HG02610 (cell line): ENCODE results near the gene KLF11.

Experiments used
- ATAC-seq: cut with Tn5 transposase; IDR thresholded peaks from one replicate; pipeline ENCODE4 v1.9.1; 2021; ENCODE audit warnings: mild to moderate bottlenecking, moderate library complexity; ENCODE audit not compliant: unreplicated experiment

The KLF11 gene

DNA sequence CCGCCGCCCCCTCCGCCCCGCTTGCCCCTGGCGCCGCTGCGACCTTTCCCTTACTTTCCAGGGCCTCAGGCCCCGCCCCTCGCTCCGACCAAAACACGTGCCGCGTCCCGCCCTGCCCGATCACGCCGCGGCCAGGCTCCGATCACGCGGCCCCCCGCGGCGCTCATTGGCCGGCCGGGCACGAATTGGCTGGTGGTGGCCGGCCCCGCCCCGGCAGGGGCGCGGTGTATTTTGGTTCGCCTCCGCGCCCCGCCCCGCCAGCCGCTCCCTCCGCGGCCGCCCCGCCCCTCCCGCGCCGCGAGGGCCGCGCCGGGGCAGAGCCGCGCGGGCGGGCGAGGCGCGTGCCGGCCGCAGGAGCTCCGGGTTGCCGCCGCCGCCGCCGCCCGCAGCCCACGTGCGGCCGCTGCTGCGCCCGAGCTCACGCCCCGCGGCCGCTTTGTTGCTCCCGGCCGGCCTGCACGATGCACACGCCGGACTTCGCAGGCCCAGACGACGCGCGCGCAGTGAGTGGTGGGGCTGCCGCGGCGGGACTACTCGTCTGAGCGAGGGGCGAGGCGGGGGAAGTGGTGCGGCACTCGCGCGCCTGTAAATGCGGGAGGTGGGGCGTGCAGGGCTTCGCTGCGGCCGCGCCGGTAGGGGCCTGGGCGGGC, at the start of gene KLF11:
Gene KLF11, plus strand, starts transcription at position 295 of the 650 bp plus-strand sequence. Its CDS starts 167 bp downstream, at position 462.
- peak; percentile 80 for ATAC-seq

DNA sequence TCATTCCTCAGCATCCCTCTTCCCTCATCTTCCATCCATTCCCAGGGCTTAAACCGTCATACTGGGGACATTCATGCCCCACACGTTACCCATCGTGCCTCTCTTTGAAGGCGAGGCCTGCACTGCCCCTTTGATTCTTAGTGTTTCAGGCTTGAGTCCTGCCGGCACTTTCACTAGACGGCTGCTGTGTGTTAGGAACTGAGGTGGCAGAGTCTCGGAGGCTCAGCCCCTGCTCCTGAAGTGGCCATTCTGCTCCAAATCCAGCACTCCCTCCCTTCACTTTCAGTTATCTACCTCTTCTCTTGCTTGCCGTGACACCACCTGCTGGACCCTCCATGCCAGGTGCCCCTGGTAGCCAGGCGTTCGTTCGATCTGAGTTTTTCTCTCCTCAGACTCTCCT, 48.9 kb upstream of the KLF11 start:
- ATAC-seq = no peak

DNA sequence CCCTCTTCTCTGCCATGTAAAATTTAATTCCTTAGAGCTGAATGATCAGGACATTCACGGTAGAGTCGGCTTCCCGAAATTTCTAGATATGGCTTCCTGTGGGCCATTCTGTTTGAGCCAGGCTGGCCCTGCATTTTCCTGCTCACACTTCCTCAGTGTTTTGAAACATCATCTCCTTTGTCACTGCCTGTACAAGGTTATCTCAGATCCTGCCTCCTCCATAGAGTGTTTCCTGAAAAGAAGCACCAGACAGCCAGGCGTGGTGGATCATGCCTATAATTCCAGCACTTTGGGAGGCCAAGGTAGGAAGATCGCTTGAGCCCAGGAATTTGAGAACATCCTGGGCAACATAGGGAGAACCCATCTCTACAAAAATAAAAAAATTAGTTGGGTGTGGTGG, 48.3 kb upstream of the KLF11 start:
- no peak for ATAC-seq

DNA sequence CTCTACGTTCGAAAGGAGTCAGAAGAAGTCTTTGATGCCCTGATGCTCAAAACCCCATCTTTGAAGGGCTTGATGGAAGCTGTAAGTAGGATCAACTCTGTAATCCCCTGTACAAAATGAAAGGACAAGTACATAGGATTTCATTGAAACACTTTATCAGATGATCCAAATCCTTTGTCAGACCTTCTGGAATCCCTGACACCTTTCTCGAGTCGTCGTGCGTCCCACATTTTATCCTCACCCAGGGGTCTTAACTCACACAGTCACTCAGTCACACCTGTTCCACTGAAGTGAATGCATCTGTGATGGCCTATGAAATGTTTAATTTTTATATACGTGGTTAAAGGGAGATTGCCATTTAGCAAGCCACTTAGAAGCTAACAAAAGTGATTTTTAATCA, 47.0 kb upstream of the KLF11 start:
- ATAC-seq = no peak

DNA sequence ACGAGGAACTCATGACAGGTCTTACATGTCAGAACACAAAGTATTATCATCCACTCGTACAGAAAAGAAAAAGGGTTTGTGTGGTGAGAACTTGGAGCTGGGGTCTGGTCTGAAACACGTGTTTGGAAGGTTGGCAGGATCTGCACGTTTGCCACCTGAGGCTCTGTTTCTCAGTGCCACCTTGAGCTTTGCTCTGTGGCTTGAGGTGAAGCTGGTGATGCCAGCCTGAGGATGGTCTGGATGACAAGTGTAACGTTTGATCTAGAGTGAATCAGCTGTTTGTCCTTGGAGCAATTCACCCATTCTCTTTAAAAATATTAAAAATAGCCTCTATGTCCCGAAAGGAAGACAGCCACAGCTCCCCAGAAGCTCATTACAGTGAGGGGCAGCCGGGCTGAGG, 45.4 kb upstream of the KLF11 start:
- no peak for ATAC-seq

DNA sequence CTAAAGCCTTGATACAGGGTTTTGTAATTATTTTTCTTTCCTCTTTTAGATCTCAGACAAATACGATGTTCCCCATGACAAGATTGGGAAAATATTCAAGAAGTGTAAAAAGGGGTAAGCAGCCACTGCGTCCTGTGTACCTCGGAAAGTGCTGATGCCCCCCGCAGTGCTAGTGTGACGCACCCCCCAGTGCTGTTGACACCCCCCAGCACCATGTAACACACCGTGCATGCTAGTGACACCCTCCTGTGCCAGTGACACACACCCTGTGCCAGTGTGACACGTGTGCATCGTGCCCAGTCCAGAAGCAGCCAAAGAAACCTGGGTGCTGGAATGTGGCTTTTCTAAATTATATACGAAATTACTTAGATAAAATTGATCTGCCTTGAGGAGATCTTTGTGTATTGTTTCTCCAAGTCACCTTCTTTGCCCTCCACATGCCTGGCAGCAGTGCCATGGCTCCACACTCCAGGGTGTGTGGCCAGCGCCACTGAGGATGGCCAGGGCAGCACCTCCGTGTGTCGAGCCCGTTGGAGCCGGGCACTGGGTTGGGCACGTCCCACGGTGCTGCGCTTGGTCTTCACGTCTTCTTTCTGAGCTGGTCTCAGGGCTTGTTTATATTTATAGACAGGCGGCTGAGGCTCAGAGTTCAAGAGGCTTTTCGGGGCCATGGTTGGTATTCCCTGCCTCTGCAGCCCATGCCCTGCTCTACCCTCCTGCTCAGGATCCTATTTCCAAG, 44.3 kb upstream of the KLF11 start:
- no peak for ATAC-seq

DNA sequence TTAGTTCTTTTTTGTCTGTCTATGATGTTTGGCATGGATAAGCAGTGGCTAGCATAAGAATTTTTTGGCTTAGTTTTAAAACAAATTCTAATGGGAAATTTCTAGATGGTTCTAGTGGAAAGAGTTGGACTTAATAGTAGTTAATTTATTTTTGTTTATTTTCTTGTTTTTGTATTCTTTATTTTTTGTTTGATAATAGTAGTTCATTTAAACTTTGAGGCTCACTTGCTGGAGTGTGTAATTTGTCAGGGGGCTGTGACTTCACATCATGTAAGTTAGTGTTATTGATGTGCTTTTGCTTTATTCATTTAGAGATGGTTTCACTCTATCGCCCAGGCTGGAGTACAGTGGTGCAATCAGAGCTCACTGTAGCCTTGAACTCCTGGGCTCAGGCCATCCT, 43.7 kb upstream of the KLF11 start:
- no peak for ATAC-seq

DNA sequence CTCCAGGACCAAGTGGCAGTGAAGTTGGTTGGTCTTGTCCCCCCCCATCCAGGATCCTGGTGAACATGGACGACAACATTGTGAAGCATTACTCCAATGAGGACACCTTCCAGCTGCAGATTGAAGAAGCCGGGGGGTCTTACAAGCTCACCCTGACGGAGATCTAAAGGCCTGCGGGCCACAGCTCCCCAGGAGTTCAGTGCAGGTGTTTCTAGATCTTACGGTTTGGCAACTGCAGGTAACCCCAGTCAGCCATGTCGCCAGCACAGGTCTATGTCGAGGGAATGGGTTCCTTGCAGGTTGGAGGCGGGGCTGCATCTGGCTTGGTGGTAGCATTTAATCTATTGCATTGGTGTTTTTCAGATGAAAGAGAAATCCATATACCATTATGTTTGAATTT, 42.8 kb upstream of the KLF11 start:
- ATAC-seq = no peak

DNA sequence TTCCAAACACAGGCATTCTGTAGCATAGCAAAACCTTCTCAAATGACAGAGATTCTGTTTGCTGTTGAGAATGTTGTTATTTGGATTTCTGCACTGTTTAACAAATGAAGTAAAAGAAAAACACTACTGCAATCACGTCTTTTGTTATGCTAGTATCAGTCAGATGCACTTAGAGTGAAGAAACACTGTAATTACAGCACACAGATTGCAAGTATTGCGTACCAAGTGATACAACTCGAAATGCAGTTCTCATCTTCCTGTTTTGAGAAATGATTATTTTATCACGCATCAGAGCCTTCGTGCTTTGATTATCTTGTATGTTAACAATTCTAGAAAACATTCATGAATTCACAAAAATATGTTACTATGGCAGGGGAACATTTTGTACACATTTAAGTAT, 41.8 kb upstream of the KLF11 start:
- ATAC-seq = no peak

DNA sequence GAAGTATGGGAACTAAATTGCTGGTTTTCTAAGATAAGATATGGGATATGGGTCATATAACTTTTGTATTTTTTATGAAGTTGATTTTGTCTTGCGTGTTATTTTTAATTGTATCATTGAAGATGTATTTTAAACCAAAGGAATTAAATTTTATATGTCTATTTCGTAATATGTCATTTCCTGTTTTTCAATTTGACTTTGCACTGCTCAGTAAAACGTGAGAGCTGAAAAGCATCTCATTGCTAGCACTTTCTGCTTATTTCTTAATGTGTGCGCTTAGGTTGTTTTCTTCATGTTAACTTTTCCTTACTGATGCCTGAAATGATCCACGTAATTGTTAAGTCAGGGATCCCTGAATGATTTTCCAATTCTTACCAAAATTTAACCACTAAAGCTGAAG, 41.2 kb upstream of the KLF11 start:
- ATAC-seq = no peak

DNA sequence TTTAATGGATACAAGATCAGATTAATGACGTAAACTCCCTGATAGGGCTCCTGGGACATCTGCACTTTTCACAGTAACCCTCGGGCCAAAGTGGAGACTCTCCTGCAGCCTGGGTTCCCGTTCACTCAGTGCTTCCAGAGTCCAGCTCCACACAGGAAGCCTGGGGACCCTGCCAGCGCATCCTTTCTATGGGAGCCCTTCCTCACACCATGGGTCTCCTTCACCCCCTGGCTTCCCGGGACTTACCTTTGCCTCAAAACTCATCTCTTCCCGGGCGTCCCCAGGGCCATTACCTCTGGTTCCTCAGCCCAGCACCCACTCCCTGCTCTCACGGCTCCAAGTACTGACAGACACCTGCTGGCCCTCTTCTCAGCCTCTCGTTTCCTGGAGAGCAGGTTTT, 40.7 kb upstream of the KLF11 start:
- ATAC-seq = no peak

DNA sequence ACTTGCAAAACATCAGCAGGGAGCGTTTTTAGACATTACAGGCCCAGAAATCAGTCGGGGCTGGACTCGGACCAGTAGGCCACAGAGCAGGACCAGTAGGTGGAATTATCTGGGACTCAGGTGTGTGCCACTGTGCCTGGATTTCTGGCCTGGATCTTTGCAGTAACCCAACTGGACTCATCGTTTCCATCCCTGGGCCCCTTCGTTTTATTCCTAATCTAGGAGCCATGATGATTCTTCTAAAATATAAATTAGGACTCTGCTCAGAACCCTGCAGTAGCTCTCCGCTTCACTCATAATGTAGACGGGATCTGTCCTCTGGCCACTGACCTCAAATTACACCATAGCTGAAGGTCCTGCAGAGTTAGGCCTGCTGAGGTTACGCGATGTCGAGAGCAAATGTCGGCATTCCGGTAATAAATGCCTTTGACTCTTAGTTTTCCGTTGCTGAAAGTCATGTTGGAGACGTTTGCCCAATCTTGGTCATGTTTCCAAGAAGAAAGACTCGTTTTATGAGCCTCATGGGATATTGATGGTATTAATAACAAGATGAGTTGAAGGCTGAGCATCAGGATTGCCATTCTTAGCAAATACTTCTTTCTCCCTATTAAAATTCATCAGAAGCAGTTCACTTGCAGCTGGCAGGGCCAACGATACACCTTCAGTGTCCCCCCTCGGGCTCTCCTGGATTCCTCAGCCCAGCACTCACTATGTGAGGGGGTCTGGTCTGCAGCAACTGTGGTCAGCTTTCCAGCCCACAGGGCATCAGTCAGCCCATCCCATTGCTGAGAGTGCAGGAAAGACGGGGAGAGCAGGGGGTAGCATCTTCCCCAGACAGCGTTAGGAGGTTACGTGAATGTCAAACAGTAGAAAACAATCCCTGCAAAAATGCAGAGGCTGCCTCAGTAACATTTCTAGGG, 39.9 kb upstream of the KLF11 start:
- no peak for ATAC-seq

DNA sequence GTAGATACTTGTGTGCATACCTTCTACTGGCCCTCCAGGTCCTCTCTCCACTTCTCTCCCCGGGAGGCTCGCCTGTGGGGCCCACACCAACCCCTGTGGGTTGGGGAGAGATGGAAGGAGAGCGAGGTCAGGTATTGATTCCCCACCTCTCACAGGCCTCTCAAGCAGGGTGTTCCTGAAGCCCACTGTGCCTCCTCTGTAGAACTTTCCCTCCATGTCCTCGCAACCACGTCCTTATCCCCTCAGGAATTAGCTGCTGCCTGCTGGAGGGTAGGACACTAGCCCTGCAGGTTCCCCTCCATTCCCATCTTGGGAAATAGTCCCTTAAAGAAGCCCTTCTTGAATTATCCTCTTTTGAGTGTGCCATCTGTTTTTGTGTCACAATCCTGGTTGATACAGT, 38.9 kb upstream of the KLF11 start:
- ATAC-seq = no peak

DNA sequence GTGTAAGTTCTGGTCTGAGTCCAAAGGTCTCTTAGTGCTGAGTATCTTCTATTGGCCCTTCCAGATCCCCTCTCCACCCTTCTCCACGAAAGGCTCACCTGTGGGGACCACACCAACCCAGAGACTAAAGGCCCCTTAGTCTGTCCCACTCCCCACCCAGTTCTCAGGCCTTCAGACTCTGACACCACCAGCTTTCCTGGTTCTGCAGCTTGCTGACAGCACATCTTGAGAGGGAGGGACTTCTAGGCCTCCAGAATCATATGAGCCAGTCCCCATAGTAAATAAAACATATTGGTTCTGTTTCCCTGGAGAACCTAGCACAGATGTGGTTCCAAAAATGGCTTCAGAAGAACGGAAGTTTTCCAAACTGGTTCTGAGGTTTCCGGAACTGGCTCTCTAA, 38.5 kb upstream of the KLF11 start:
- ATAC-seq = no peak

DNA sequence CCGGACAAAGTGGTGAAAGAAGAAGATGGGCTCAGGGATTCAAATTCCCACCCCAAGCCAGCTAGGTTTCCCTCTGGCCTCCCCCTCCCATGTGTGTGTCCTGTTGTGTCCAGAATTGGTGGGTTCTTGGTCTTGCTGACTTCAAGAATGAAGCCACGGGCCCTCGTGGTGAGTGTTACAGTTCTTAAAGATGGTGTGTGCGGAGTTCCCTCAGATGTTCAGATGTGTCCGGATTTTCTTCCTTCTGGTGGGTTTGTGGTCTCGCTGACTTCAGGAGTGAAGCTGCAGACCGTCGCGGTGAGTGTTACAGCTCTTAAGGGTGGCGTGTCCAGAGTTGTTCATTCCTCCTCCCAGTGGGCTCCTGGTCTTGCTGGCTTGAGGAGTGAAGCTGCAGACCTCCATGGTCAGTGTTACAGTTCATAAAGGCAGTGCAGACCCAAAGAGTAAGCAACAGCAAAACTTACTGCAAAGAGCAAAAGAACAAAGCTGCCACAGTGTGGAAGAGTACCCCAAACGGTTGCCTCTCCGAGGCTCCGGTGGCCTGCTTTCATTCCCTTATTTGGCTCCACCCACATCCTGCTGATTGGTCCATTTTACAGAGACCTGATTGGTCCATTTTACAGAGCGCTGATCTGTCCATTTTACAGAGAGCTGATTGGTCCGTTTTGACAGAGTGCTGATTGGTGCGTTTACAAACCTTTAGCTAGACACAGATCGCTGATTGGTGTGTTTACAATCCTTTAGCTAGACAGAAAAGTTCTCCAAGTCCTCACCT, 37.7 kb upstream of the KLF11 start:
- no peak for ATAC-seq

DNA sequence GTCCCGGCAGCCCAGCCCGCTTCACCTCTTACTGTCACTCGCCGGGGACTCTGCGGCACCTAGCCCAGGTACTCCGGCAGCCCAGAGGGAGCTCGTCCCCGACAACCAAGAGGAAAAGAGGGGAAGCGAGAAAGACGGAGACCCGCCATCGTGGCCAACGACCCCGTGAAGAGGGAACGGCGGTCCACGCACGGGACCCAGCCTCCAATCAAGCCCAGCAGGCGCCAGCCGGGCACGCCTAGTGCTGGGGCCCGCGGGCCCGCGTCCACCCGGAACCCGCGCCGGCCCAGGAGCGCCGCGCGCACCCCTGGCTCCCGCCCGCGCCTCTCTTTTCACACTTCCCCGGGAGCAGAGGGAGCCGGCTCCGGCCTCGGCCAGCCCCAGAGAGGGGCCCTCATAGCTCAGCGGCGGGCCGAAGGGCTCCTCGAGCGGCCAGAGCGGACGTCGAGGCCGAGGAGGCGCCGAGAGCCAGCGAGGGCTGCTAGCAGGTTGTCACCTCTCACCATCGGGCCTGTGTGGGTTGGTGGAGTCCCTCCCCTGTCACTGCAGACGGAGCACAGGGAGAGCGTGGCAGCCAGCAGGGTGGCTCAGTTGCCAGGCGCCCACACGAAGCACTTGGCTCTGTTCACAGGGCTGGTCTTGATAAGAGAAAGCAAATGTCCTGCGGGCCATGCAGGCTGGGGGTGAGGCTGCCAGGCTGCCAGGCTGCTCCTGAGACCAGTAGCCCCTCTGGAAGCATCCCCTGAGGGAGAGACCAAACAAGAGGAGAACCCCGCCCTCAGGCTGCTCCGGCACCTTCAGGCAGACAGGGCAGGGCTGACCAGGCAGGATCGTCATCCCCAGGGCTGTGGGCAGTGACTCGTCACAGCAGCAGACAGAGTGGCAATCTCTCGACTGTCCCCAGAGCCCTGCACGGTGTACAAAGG, 36.9 kb upstream of the KLF11 start:
- ATAC-seq = no peak

DNA sequence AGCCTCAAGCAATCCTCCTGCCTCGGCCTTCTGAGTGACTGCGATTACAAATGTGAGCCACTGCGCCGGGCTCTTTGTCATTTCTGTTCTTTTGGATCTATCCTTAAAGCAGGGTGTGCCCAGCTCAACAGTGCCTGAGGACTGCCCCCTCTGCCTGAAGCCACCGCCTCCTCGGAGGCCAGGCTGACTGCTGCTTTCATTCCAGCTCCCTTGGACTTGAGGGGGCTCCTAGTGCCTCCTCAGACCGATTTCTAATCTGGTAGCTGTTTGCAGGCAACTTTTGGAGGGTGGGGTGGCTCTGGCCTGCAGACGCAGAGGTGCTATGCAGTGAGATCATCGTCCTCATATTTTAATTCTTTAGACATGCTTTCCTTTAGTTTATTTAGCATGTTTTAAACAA, 35.9 kb upstream of the KLF11 start:
- no peak for ATAC-seq

DNA sequence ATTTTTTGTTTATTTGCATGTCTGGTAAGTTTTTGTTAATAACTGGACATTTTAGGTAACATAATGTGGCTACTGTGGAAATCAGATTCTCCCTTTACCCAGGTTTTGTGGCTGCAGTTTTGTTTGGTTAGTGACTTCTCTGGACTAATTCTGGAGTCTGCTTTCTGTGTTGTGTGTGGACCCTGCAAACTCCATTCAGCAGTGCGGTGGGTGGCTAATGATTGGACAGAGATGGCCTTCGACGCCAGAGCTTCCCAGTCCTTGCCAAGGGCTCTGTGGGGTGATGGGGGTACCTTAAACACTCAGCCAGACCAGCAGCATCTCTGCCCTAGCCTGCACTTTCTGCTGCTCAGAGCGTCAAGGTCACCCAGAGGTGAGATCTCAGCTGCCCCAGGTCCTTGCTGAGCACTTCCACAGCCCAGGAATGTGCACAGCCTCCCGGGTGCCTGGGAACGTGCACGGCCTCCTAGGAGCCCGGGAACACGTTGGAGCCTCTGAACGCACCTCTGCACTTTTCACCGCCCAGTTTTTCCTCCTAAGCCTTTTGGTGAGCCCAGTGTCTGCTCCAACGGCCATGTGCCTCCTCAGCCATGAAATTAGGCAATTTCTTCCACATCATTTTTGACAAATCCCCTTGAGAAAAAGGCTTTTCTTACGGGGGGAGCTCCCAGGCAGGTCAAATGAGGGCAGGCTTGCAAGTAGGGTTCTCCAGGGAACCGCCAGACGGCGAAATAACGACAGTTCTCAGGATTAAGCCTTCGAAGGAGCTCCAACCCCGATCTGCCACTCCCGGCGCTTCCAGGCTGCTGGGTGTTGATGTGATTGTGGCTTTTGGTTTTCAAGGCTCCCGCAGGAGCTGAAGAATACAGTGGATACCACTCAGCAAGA, 35.2 kb upstream of the KLF11 start:
- ATAC-seq = no peak

DNA sequence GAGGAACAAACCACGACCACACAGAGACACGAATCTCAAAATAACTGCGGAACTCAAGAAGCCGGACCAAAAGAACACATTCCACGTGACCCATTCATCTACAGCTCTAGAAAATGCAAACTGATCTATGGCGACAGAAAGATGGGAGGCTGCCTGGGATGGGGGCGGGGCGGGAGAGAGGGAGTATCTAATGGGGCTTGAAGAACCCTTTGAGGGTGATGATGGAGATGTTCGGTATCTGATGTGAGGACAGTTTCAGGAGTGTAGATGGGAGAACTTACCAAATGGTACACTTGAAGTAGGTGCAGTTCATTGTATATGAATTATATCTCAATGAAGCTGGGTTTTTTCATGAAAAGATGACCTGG, 34.6 kb upstream of the KLF11 start:
- no peak for ATAC-seq
